ENCODE results near the gene ELOVL6.
"Not testable (repeated sequence)": the region's sequence is repeated elsewhere in the genome, so short reads cannot be mapped to it uniquely, and the experiment has no call there.

Gene ELOVL6

DNA sequence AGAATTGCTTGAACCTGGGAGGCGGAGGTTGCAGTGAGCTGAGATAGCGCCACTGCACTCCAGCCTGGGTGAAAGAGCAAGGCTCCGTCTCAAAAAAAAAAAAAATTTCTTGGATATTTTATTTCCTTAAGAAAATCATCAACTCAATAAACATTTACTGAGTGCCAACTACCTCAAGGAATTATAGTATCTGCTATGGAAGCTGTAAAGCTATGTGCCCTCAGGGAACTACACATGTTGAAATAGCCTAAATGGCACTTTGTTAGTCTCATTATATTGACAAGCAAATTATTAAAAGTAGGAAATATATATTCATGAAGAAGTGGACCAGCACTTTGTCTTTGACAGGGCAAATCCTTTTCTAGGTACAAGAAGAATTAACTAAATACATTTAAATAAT is 40.8 kb downstream of the ELOVL6 start:
- DNase-seq, result no peak

DNA sequence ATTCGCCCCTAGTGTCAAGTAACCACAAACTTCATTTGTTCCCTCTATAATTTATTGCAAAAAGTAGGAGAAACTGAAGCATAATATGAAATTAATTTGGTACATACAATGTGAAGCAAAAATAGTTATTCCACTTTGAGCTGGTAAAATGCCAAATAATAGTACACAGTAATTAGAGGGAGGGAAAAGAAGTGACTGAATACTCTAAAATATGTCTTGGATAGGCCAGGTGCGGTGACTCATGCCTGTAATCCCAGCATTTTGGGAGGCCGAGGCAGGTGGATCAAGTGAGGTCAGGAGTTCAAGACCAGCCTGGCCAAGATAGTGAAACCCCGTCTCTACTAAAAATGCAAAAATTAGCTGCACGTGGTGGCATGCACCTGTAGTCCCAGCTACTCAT is 41.2 kb downstream of the ELOVL6 start:
- not testable (repeated sequence) for DNase-seq

DNA sequence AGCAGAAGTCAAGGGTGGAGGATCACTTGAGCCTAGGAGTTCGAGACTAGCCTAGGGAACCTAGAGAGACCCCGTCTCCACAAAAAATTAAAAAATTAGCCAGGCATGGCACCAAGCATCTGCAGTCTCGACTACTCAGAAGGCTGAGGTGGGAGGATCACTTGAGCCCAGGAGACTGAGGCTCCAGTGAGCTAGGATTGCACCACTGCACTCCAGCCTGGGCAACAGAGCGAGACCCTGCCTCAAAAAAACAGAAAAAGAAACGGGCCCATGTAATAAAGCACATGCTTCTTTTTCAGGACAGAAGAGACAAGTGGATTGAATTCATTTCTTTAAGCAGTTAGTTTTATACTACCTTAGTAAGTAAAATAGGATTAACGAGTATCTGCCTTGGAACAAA is 42.0 kb downstream of the ELOVL6 start:
- no peak for DNase-seq

DNA sequence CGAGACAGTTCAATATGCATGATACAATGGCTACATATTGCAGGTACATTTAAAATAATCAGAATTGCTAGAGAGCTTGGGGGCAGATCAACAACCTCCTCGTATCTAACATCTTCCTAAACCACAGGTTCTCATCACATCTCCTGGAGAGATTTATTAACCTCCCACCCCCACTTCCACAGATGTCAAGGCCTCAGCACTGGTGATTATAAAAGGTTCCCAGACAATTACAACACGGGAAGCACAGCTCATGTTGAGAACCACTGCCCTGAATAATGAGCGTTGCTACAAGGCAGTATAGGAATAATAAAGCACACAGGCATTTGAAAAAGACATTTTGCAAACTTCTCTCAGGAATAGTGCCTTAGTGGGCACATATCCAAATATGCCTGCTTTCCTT is 42.8 kb downstream of the ELOVL6 start:
- DNase-seq, result no peak

DNA sequence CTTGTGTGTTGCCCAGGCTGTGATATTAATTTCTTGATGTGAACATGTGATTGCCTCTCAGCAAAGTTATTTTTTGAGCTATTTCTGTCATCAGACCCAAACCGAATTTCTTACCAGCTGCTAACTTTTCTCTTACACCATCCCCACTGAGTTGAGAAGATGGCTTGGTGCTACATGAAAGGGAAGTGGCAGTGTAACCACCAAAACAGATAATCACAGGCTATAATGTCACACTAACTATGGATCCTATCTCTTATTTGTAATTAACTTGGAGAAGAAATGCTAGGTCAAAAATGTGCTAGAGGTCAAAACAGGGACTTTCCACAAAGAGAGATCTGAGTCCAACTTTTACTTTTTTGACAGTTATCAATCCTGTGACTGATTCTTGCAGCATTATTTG is 43.8 kb downstream of the ELOVL6 start:
- no peak for DNase-seq

DNA sequence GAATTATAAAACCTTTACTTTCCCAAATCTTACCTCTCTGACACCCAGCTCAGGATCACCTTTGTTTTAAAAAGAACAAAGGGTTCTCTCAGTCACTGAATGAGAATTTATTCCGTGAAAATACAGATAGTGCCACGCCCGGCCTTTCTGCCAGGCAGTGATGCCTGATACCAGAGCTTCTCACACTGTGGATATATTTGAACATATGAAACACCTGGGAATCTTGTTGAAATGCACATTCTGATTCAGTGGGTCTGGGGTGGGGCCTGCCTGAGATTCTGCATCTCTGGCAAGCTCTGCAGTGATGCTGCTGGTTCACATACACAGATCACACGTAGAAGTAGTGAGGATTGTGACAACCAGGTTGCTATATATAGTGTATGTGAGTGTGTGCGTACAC is 46.0 kb downstream of the ELOVL6 start:
- DNase-seq, result no peak

DNA sequence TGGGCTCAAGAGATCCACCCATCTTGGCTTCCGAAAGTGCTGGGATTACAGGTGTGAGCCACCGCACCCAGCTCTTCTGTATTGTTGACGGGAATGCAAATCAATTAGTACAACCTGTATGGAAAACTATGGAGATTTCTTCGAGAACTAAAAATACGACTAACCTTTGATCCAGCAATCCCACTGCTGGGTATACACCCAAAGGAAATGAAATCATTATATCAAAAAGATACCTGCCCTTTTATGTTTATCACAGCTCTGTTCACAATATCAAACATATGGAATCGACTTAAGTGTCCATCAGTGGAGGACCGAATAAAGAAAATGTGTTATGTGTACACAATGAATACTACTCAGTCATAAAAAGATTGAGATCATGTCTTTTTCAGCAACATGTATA is 49.3 kb downstream of the ELOVL6 start:
- no peak for DNase-seq

DNA sequence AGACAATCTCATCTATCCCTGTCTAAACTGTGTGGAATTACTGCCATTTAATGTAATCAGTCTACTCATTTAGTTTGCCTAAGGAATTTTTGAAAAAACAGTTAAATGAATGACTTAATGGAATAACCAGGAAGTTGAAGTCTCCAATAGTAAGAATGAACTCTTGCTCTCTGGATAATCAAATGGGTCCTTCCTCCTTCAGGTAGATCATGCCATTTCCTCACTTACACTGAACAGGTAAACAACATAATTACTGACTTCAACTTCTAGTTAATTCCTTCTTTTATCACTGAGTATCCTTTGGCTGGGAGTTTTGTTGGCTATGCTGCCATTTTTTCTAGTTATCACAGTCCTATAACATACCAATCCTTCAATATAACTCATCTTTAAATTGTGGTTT is 56.0 kb downstream of the ELOVL6 start:
- DNase-seq, result no peak

DNA sequence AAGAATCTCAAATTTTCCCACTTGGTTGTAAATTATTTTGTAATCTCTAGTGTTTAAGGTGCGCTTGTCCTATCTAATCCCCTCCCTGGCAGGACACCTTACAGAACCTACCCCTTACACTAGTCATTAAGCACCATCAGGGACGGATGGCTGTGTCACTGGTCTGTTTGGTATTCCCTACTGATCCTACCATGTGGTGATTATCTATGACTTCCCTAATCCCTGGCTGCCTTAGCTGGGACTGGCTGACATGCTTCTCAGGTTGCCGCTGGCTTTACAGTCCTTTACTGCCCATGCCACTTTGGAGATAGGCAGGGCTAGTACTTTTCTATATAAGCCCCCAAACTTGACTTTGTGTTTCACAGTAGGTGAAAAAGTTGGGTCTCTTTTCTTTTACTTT is 58.6 kb downstream of the ELOVL6 start:
- DNase-seq, result no peak

DNA sequence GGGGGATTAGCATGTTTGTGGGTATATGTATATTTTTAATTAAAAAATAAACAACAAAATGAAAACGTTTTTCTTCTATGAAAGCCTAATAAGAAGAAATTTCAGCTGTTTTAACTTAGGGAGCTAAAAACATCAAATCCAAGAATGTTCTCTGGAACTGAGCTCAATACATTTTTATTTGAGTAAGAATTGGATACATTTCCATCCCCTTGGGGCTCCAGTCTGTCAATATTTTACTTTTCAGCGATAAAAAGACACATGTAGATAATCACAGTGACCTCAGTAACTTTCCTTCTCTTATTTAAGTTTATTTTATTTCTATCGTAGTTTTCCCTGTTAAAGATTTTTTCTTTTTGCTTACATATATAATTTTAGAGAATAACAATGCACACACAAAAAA is 59.3 kb downstream of the ELOVL6 start:
- DNase-seq, result no peak

DNA sequence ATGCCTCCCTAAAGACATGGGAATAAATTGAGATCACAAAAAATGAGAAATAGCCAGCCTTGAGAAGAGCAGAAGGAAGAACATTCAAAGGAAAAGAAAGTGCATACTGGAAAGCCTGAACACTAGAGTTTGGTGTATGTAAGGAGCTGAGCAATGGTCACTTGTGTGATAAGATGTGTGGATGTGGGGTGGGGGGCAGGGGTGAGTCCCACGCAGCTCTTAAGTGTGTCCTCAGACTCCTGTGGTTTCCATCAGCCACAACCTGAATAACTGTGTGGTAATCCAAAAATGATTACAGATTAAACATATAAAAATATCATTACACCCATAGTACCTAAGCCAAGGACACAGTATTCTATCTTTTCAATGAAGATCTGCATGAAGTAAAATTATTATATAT is 59.9 kb downstream of the ELOVL6 start:
- DNase-seq, result no peak

DNA sequence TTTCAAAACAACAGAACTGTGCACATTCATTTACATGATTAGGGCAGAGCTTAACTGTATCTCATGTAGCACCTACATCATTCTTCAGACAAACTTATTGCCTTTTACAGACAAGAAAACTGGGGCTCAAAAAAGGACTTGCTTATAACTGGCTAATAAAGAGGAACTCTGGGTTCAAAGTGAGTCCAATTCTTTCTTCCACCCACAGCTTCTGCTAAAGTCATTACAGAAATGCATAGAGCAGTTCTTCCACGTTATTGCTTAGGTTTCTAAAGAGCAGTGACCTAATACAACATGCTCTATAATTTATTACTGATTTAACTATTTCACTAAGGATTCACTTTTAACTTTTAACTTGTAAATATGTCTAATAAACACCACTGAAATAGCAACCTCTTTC is 60.6 kb downstream of the ELOVL6 start:
- DNase-seq, result no peak

DNA sequence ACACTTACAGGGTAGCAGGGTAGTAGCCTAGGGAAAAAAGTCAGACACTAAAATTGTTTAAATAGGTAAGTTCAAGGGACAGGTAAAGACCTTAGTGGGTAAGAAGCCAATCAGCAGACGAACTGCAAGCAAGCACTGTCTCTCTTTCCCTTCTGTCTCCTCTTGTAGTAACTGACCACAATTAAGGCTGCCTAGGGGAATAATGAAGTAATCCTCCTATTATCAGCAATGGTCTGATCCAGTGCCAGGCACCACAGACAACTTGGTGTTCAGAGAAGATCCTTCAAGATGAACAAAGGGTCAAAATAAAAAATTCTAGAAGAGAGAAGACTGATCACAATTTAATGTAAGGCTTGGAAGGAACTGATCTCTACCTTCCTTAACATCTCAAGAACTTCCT is 62.9 kb downstream of the ELOVL6 start:
- no peak for DNase-seq

DNA sequence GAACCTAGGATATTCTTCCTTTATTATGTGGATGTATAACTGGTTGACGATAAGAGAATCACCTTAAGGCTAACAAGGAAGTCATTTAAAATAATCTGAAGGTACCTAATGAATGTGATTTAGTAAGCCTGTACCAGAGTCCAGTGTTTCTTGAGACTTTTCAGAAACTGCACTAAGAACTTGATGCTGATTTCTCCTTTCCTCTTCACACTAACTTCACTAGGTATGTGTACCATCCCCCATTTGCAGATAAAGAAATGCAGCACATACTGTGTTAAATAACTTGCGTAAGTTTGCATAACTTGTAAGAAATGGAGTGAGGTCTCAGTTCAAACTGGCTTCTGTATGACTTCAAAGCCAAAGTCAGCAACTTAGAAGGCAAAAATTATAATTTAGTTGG is 63.3 kb downstream of the ELOVL6 start:
- no peak for DNase-seq

DNA sequence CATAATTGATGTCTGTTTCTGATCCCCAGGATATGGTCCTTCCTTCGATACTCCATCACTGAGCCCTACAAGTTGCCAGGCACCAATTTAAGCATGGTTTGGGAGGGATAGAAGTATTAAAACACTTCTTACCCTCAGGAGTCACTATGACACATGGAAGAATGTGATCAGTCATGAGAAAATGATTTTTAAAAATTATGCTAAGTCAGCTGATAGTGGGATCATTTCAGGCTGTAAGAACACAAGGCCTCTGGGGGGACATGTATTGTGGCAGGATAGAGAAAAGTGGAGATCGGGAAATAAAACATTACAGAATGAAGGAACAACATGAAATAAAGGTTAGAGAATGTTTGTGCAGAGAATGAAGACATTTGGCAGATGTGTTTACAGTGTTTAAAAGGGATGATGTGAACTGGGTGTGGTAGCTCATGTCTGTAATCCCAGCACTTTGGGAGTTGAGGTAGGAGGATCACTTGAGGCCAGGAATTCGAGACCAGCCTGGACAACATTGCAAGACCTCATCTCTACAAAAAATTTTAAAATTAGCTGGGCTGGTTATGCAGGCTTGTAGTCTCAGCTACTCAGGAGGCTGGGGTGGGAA is 64.0 kb downstream of the ELOVL6 start:
- no peak for DNase-seq

DNA sequence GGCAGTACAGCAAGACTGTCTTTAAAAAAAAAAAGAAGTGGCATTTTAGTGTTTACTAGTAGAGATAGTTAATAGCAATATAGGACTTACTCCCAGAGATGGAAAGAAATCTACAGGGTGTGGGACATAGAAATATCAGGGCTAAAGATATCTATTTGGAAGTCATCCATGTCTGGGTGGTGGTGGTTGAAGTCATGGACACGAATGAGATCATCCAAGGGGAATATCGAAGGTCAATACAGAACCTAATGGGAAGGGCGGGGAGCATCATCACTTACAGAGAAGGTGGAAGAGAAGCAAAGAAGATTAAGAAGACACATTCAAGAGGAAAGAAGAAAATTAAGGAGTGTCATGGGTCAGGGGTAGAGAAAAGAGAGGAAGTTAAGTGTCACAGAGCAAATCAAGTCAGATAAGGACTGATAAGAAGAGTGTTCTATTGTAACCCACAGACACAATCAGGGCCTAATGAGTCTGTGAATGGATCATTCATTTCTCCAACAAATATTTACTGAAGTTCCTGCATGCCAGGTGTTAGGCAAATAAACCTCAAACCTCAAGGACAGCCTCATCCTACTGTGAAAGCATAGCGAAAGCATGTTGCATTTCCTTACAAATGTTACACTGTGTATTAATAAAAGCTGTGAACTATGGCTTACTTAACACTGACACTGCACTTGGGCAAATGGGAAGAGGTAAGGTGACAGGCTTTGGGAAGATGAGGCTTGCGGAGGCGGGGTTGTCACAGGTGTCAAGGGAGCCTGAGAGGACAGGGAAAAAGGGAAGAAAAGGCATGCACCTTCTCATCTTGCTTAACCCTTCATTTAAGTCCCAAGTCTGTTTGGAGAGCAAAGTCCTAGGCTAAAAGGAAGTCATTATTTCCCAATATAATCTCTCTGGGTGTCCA is 65.3 kb downstream of the ELOVL6 start:
- no peak for DNase-seq

DNA sequence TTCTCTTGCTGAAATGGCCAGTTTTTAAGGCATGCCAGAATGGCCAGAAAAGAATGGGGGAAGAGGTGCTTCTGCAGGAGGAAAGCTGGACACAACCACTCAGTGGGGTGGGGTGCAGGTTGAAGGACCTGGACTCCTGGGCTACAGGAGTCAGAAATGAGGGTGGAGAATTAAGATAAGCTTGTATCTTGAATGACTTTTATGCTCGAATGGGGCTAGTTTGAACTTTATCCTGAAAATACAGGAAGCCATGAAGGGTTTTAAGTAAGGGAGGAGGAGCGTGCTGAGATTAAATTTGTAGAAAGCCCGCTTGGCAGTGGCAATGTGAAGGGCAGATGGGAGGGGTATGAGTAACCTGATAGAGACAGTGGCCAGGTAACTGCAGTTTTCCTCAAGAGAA is 66.5 kb downstream of the ELOVL6 start:
- DNase-seq, result no peak

DNA sequence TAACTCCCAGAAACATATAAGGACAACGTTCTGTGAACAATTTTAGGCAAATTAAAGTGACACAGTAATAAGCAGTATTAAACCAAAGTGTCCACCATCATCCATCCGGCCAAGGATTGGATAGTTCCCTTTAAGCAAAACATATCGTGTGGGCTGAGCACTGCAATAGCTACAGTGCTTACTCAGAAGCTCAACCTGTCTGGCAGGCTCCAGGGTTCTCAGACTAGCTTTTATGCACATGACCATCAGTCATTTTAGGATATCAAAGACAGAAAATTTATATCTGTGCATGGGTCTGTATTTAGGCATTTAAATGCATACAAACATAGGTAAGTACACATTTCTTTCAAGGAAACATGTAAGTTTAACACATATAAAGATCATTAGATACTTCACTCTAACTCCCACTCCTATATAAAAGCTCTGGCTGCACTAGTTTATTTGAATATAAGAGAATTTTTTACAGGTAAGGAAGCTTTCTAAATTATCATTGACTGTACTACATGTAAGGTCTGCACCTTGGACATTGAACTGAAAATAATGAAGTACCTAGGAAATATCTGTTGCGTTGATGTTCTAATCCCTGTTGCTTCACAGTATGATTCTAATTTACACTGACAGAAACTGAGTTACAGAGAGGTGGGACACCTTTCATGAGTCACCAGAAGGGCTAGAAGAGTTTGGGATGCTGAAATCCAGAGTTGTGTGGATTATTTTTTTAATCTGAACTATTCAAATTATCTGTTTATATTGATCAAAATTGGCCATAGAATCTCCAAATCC is 67.6 kb downstream of the ELOVL6 start:
- no peak for DNase-seq

DNA sequence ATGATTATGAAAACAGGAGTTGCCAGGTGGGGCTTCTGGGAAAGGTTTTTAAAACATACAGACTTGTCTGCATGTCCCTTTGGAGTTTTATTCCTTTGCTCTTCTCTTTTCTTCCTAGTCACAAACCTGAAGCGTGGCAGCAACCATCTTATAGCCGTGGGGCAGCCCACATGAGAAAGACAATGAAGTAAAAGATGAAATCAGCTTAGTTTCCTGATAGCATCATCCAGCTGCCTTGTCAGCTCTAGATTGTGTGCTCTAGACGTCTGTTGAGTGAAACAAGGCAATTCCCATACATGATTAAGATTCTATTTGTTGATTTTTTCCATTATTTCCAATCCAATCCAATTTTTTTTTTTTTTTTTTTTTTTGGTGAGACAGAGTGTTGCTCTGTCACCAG is 68.9 kb downstream of the ELOVL6 start:
- no peak for DNase-seq

DNA sequence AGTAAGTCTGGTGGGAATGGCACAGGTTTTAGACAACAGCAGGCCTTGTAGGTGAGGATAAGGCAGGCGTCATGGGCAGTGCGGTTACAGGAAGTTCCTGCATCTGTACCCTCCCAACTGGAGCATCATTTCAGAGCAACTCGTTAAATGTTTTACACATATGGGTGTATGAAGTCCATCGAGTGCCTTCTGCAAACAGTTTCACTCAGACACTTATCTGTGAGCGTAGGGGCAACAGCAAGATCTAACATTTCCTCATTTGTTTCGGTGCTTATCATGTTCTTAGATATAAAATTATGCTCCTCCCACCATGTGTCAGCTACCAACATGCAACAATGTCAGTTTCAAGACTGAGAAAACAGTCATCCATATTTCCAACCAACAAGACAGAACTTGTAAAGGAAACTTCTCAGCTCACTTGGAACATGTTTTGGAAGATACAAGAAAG is 69.9 kb downstream of the ELOVL6 start:
- DNase-seq, result no peak

DNA sequence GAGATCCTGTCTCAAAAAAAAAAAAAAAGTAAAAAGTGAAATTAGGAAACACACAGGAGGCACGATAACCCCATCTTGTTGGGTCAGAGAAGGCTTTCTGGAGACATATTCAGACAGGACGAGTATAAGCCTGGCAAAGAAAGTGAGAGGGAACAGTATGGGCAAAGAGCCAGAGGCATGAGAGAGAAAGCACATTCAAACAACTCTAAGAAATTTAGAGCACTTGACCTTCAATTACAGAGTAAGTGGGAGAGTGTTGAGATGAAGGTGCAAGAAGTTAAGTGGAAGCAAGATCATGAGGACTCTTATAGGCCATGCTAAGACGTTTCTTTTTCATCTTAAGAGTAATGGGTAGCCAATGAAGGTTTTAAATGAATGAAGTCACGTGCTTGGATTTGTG is 70.4 kb downstream of the ELOVL6 start:
- DNase-seq, result no peak

DNA sequence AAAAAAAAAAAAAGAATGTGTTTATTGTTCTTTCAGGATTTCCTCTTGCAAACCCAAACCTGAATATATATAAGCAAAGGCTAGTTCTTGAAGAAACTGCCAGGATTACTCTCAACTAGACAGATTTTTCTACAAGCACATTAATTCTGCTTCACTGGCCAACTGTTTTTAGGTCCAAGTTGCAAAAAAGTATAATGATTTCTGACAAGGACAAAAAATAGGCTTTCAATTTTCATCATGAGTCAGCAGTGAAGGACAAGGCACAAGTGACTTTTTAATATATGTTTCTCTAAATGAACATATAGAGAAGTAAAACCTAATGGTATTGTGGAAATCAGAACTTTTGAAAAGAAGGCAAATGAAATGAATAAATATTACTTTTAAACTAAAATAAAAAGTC is 73.7 kb downstream of the ELOVL6 start:
- no peak for DNase-seq

DNA sequence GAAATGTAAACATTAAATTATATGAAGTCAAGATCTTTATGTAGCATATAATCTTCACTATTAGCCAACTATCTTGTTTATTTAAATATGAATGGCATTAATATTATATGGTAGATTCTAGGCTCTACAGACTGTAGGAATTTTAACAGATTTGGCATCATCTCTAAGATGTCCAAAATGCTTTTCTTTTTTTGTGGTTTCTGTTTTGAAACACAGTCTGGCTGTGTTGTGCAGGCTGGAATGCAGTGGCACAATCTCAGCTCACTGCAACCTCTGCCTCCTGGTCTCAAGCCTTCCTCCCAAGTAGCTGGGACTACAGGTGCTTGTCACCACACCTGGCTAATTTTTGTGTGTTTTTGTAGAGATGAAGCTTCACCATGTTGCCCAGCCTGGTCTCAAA is 76.2 kb downstream of the ELOVL6 start:
- DNase-seq, result no peak

DNA sequence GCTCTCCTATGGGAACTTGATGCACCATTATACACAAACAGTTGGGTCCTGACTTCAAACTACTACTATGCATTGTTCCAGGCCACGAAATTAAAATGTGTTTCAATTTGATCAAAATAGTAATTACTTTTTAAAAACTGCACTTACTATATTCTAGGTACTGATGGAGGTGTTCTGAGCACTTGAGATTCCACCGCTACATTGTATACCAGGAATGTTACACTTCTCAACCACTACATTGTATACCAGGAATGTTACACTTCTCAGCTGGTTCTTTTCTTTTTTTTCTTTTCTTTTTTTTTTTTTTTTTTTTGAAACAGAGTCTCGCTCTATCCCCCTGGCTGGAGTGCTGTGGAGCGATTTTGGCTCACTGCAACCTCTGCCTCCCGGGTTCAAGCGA is 77.9 kb downstream of the ELOVL6 start:
- no peak for DNase-seq

Data from NCI-H2171 (cell line).